NCI-H2196 treated with DMSO at 0.1 percent for 48 hours (cell line): ENCODE measurements around the gene UGT1A9.
"Not testable (repeated sequence)": the region's sequence is repeated elsewhere in the genome, so short reads cannot be mapped to it uniquely, and the experiment has no call there.

Experiments
- DNase-seq: peaks from one replicate; lab custom pipeline; 2025; ENCODE audit not compliant: unreplicated experiment; lab: John Stamatoyannopoulos, UW

UGT1A9 gene

GRCh38 chr2:233711312-233712008 is 39.8 kb downstream of the UGT1A9 start:
- peak; percentile 39 for DNase-seq

GRCh38 chr2:233712611-233713261 is 41.0 kb downstream of the UGT1A9 start, which contains the start of gene UGT1A5:
TSS of gene UGT1A5 (plus strand) at chr2:233712907. CDS start at chr2:233712992, 85 bp downstream.
- no peak for DNase-seq

GRCh38 chr2:233713262-233713615 is 41.5 kb downstream of the UGT1A9 start:
- DNase-seq: no peak

DNA sequence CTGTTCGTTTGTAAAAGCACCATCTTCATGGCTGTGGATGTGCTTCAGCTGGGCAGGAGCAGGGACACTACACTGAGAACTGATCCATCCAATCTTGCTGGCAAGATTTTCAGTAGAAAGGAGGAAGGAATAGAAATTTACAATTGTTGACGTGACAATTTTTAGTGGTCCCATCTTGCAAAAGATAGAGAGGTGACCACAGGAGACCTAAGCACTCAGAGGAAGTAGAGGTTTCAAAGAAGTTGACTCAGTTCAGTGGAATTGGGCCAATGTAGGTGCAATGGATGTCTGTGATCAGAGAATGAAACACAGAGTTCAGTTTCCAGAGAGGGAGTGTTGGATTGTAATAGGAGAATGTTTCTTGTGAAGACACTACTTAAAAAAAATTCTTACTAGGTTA is 42.4 kb downstream of the UGT1A9 start:
- DNase-seq: no peak

- no peak for DNase-seq
These were observed 46.9 kb downstream of the UGT1A9 start, which contains the start of gene UGT1A4 for GRCh38 chr2:233718552-233718951. TSS of gene UGT1A4 (plus strand) at chr2:233718736. CDS start at chr2:233718821, 85 bp downstream.

GRCh38 chr2:233728723-233729301 is 57.1 kb downstream of the UGT1A9 start, which contains the start of gene UGT1A3:
TSS of gene UGT1A3 (plus strand) at chr2:233729042. CDS start at chr2:233729127, 85 bp downstream.
- no peak for DNase-seq

DNA sequence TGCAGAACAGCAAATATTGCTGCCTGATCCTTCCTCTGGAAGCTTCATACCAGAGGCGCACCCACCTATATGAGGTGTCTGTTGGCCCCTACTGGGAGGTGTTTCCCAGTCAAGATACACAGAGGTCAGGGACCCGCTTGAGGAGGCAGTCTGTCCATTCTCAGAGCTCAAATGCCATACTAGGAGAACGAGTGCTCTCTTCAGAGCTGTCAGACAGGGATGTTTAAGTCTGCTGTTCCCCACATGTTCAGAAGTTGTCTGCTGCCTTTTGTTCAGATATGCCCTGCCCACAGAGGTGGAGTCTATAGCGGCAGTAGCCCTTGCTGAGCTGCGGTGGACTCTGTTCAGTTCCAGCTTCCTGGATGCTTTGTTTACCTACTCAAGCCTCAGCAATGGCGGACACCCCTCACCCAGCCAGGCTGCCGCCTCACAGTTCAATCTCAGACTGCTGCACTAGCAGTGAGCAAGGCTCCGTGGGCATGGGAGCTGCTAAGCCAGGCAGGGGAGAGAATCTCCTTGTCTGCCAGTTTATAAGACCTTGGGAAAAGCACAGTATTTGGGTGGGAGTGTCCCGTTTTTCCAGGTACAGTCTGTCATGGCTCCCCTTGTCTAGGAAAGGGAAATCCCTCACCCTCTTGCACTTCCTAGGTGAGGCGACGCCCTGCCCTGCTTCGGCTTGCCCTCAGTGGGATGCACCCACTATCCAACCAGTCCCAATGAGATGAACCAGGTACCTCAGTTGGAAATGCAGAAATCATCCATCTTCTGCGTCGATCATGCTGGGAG is 65.4 kb downstream of the UGT1A9 start:
- not testable (repeated sequence) for DNase-seq

DNA sequence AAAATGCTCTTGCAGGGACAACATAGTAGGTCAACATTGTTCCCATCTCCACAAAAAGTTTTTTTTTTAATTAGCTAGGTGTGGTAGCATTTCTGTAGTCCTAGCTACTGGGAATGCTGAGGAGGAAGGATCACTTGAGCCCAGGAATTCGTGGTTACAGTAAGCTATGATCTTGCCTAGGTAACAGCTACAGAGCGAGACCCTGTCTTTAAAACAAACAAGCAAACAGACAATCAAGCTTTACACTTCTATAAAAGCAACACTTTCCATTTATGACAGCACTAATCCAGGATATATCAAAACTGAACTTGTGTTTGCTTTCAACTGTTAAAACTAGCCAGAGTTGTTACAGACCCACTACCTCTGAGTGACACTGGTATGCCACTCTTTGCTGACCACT is 69.2 kb downstream of the UGT1A9 start:
- no peak for DNase-seq

DNA sequence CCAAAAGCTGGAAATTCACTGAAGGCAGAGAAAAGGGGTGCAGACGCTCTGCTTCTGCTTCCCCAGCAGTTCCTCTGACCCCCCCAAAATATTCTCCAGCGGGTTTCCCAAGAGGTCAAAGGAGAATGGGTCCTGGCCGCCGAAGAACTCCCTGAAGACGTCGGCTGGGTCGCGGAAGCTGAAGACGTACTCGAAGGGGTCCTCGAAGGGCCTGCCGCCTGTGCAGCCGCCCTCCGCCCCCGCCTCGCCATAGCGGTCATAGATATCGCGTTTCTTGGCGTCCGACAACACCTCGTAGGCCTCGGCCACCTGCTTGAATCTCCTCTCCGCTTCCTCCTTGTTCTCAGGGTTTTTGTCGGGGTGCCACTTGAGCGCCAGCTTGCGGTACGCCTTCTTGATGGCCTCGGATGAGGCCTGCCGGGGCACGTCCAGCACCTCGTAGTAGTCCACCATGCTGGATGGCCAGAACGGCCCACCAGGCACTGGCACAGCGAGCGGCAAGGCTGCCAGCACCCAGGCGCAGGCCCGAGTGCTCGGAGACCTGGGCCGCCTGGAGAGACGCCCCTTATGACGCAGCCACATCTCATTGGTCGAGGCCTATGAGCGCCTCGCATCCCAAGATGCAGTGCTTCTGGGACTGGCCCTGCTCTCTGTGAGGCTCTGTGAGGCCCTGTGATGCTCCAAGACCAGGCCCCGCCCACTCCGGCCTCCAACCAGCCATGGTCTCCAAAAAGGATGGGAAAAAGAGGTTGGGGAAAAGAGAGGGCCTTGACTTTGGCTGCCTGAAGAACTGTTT is 72.0 kb downstream of the UGT1A9 start:
- DNase-seq: no peak

DNA sequence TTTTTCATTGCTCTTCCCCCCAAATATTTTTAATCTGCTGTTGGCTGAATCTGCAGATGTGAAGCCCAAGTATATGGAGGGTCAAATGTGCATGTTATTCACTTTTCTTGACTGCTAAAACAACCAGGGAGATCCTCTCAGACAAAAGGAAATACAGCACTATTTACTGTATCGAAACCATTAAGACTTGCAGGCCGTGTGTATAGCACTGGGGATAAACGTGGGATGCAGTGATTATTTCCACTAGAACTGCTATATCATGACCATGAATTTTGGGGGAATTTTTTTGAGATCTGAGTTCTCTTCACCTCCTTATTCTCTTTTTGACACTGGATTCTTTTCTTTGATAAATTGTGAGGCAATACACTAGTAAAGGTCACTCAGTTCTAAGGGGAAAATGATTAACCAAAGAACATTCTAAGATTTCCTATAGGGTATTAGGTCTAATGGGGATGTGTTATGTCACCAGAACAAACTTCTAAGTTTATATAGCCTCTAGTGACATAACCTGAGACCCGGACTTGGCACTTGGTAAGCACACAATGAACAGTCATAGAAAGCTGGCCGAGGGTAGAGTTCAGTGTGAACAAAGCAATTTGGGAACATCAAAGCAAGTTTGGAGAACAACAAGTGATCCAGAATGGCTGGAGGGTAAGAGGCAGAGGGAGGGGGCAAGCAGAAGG is 73.5 kb downstream of the UGT1A9 start:
- DNase-seq: no peak

GRCh38 chr2:233745838-233746237 is 74.1 kb downstream of the UGT1A9 start:
- DNase-seq: not testable (repeated sequence)

DNA sequence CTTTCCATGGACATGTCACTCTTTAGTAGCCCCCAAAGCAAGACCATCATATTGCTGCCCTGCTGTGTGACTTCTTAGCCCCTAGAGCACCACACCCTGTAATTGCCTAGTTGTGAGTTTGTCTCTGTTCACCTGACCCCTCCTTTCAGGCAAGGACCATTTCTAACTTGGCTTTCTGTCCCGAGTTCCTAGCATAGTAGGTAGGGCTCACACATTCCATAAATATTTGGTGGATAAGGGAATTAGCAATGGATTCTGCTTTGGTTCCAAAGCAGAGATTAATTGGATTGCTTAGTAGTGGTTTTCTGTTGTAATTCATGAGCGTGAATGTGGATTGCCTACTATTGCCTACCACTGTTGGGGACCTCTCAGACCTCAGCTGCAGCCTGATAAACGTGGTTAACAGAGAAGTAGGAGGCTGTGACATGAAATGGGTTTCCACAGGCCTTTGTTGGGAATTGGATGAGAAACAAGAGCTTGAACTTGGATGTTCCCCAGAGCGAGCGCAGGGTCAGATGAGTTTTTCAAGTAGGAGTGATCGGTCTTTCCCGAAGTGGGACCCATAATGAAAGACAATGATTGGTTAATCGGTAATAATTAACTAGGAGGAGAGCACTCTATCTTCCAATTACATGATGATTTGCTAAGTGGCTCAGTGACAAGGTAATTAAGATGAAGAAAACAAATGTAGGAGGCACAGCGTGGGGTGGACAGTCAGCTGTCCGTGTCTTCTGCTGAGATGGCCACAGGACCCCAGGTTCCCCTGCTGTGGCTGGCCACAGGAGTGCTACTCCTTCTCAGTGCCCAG is 75.0 kb downstream of the UGT1A9 start:
- no peak for DNase-seq

DNA sequence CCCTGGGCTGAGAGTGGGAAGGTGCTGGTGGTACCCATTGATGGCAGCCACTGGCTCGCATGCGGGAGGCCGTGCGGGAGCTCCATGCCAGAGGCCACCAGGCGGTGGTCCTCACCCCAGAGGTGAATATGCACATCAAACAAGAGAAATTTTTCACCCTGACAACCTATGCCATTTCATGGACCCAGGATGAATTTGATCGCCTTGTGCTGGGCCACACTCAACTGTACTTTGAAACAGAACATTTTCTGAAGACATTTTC is 75.5 kb downstream of the UGT1A9 start:
- DNase-seq: no peak

DNA sequence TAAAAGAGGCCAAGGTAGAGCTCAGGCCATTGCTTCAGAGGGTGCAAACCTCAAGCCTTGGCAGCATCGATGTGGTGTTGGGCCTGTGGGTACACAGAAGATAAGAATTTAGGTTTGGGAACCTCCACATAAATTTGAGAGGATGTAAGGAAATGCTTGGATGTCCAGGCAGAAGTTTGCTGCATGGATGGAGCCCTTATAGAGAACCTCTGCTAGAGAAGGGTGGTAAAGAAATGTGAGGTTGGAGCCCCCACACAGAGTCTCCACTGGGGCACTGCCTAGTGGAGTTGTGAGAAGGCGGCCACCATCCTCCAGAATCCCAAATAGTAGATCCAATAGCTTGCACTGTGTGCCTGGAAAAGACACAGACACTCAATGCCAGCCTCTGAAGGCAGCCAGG is 79.0 kb downstream of the UGT1A9 start:
- not testable (repeated sequence) for DNase-seq

GRCh38 chr2:233751212-233752009 is 79.7 kb downstream of the UGT1A9 start:
- DNase-seq: not testable (repeated sequence)

DNA sequence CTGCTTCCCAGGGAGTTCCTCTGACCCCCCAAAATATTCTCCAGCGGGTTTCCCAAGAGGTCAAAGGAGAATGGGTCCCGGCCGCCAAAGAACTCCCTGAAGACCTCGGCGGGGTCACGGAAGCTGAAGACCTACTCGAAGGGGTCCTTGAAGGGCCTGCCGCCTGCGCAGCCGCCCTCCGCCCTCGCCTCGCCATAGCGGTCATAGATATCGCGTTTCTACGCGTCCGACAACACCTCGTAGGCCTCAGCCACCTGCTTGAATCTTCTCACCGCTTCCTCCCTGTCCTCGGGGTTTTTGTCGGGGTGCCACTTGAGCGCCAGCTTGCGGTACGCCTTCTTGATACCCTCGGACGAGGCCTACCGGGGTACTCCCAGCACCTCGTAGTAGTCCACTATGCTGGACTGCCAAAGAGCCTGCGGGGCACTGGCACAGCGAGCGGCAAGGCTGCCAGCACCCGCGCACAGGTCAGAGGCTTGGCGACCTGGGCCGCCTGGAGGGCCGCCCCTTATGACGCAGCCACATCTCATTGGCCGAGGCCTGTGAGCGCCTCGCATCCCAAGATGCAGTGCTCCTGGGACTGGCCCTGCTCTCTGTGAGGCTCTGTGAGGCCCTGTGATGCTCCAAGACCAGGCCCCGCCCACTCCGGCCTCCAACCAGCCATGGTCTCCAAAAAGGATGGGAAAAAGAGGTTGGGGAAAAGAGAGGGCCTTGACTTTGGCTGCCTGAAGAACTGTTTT is 83.3 kb downstream of the UGT1A9 start:
- DNase-seq: no peak

- DNase-seq: no peak
These were observed 84.9 kb downstream of the UGT1A9 start for GRCh38 chr2:233756429-233757081.
